ENCODE results near the gene USP32. TPM values are rescaled to one million over a fixed set of nuclear protein-coding genes. Genes with fewer than 3 reads are reported as not detected.

Gene USP32
- total RNA-seq, 4 donors from 2014 or later = 65.1 to 80.1 (median 77.2) TPM

GRCh38 chr17:60395508-60396065 lies 3.7 kb upstream of the USP32 start:
- no peak for TF ChIP-seq CTCF (IDR thresholded peaks at IDR 0.05; ENCODE audit: low read depth)

DNA sequence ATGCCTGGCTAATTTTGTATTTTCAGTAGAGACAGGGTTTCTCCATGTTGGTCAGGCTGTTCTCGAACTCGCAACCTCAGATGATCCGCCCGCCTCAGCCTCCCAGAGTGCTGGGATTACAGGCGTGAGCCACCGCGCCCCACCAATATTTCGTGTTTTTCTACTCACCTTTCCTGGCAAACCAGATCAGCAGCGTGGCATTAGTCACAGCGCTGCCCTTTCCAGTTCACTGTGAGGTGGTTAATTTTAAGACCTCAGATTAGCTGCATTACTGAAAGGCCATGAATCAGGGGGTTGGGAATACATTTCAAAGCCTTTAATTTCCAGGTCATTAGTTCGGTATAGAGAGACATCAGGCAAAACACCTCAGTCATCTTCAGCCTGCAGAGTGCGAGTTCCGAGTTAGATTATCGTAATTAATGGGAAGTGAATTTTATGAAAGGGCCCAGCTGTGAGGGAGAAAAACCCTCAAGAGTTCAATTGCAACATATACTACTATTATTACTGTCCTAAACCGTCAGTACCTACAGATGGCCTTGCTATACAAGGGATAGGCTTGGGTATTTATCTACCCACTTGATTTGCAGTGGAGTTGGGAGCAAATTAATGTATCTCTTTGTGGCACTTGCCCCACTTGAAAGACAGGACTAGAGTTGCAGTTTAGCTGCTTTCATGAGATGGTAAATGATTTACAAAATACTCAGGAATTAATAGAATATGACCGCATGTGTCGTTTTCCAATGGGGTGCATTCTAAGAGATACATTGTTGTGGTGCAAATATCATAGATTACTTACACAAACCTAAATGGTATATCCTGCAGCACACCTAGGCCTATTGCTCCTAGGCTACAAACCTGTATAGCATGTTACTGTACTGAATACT lies 2.1 kb upstream of the USP32 start:
- TF ChIP-seq CTCF (IDR thresholded peaks at IDR 0.05; ENCODE audit: low read depth) = no peak

GRCh38 chr17:60392845-60393702 lies 1.1 kb upstream of the USP32 start:
- no peak for TF ChIP-seq CTCF (IDR thresholded peaks at IDR 0.05; ENCODE audit: low read depth)

- TF ChIP-seq CTCF (IDR thresholded peaks at IDR 0.05; ENCODE audit: low read depth) = no peak
Measured at GRCh38 chr17:60391471-60392041, 377 bp downstream of the USP32 start.

DNA sequence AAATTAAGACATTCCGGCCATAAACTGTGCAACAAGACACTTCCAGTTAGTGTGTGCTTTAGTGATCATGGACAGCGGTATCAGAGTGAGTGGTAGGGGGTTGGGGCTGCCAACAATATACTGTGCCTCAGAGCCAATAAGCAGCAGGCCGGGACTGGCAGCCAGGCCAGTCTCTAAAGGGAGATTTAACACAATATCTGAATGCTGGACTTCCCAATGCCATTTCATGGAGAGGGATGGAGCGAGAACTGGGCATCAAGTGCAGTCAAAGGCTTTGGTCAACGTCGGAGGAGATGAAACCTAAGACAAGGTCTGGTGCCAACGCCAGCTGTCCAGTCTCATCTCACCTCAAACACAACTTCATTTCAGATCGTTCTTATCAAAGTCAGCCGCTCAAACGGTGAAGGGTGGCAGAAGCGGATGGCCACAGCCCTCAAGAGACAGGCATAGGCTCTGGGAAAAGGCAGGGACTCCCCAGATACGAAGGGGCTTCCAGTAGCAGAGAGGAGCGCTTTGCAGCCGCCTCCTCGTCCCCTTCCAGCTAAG lies 935 bp downstream of the USP32 start:
- no peak for TF ChIP-seq CTCF (IDR thresholded peaks at IDR 0.05; ENCODE audit: low read depth)

DNA sequence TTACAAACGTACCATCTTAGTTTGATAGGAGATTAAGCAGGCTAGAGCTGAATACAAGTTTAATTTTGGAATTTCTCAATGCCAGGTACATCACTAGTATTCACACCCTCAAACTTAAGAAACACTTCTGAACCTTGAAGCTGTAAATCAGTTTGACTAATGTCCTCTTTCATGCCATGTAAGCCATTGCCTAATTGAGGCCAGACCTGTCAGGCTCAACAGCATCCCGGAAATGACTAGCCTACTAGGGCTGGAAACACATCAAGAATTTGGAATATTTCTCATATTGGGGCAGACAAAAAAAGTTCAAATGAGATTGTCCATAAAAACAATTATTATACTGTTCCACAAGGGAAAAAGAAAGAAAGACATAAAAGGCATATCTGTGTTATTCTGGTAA lies 1.7 kb downstream of the USP32 start:
- TF ChIP-seq CTCF (IDR thresholded peaks at IDR 0.05; ENCODE audit: low read depth) = no peak
